Gastrocnemius medialis (tissue), 4 donors: Measurements from ENCODE around the gene FLNC. TPM values are rescaled to one million over a fixed set of nuclear protein-coding genes. Genes with fewer than 3 reads are reported as not detected.

ENCODE experiments used
- ATAC-seq, 2 donors: fragments of 150-250 bp; one replicate each; pipeline ENCODE4 v1.9.1; 2016
- DNase-seq, 2 donors: peaks; one replicate each; pipeline ENCODE4 v3.0.0-alpha.2; 2019
- H3K27ac ChIP-seq, 4 donors: fragments of 200-600 bp; sonication (generic); 1 replicate in 1 of 4; 2 replicates in 3 of 4; pipeline ENCODE4 v1.5.1; 2016 to 2018; ENCODE audit warnings: mild to moderate bottlenecking in 2 of 4, moderate library complexity in 1 of 4
- H3K27me3 ChIP-seq, 3 donors: fragments of 200-600 bp; sonication (generic) in 2 of 3; 1 replicate in 1 of 3; 2 replicates in 2 of 3; pipeline versions ENCODE4 v1.5.1 to v1.6.0; 2016 to 2019; ENCODE audit warnings: mild to moderate bottlenecking in 1 of 3, moderate library complexity in 1 of 3
- H3K36me3 ChIP-seq, 2 donors: fragments of 200-600 bp; sonication (generic) in 1 of 2; one replicate each; pipeline ENCODE4 v1.5.1; 2017 to 2018
- H3K4me1 ChIP-seq, 2 donors: fragments of 200-600 bp; sonication (generic) in 1 of 2; one replicate each; pipeline ENCODE4 v1.5.1; 2016 to 2017; ENCODE audit warnings: mild to moderate bottlenecking in 2 of 2
- H3K4me3 ChIP-seq, 4 donors: fragments of 200-600 bp; sonication (generic) in 3 of 4; 1 replicate in 1 of 4; 2 replicates in 3 of 4; pipeline ENCODE4 v1.5.1; 2016 to 2019; ENCODE audit warnings: mild to moderate bottlenecking in 2 of 4
- H3K9me3 ChIP-seq, 3 donors: fragments of 200-600 bp; sonication (generic) in 2 of 3; 1 replicate in 1 of 3; 2 replicates in 2 of 3; pipeline ENCODE4 v1.5.1; 2016 to 2019
- CTCF ChIP-seq, 5 experiments: fragments of 450-650 bp in 3 of 5; fragments of 200-600 bp in 2 of 5; sonication (generic) in 2 of 5; IDR thresholded peaks in 4 of 5; conservative IDR thresholded peaks in 1 of 5; 1 replicate in 4 of 5; 2 replicates in 1 of 5; pipeline ENCODE4 v1.5.1; 2016 to 2019; ENCODE audit warnings: antibody characterized with exemption in 5 of 5, mild to moderate bottlenecking in 3 of 5, moderate library complexity in 3 of 5
- POLR2A ChIP-seq, 2 donors: fragments of 450-650 bp; IDR thresholded peaks; one replicate each; pipeline ENCODE4 v1.6.1; 2017; ENCODE audit warnings: antibody characterized with exemption in 2 of 2, mild to moderate bottlenecking in 2 of 2, moderate library complexity in 2 of 2
- in situ Hi-C, 4 donors: fragments of 200-750 bp; cut with MboI; loops; one replicate each; pipeline versions ENCODE4 v1.15.0 to v1.8.0; 2017; ENCODE audit warnings: low sequenced_read_pairs in 4 of 4
- intact Hi-C: fragments of 100-400 bp; cut with DNase I; formaldehyde crosslinking; loops from one replicate; pipeline ENCODE4 v1.15.1; 2023; ENCODE audit warnings: low total_unique reads
- total RNA-seq, 4 donors: library from RNA; depleted of rRNA; stranded (reverse); fragments of >200 nt; gene quantifications; one replicate each; pipeline versions ENCODE4 v1.1.0 to v1.2.3, GENCODE V29; 2016

Gene FLNC
- total RNA-seq, 4 donors from 2014 or later: 1,071 to 4,398 (median 2,381) TPM

GRCh38 chr7:128887169-128888038 lies 57.2 kb downstream of the FLNC start:
- Histone ChIP-seq H3K27ac (no peak overlapping the region), H3K27me3 (peaks cover 10 to 15% (median 13%) of the 10 kb centered on the region in 3 donors), H3K9me3 (no peaks in the 10 kb centered on the region), H3K4me1 (no peaks in the 10 kb centered on the region), H3K4me3 (no peak overlapping the region), H3K36me3 (no peaks in the 10 kb centered on the region)
- intact Hi-C loops (loop anchor here (10.0 kb wide), 1 partner anchor 363 kb away; no protein-coding TSS in a partner anchor), in situ Hi-C loops (loop anchor here (10.0 to 25.0 kb wide), 5 partner anchors 93 to 425 kb away; partner anchors contain the start of genes CCDC136 (in 2 of the 4), HILPDA (in 2 of the 4) and OPN1SW (in 1 of the 4))
- TF ChIP-seq CTCF (IDR thresholded peaks at IDR 0.05 in 4 of 5, conservative IDR thresholded peaks at IDR 0.05 in 1 of 5) (no peak), POLR2A (IDR thresholded peaks at IDR 0.05) (no peak)
- no peak for DNase-seq
- ATAC-seq: no peak

- H3K4me1 ChIP-seq: no peaks in the 10 kb centered on the region
- no peak for TF ChIP-seq POLR2A (IDR thresholded peaks at IDR 0.05)
- TF ChIP-seq CTCF (IDR thresholded peaks at IDR 0.05 in 4 of 5, conservative IDR thresholded peaks at IDR 0.05 in 1 of 5): no peak
- no peak for DNase-seq
- H3K9me3 ChIP-seq: no peaks in the 10 kb centered on the region
- H3K36me3 ChIP-seq: no peaks in the 10 kb centered on the region
- peaks cover 10 to 15% (median 13%) of the 10 kb centered on the region in 3 donors for H3K27me3 ChIP-seq
- no peak overlapping the region for H3K27ac ChIP-seq
- no peak for ATAC-seq
- no peak overlapping the region for H3K4me3 ChIP-seq
- in situ Hi-C loops (loop anchor here (10.0 to 25.0 kb wide), 5 partner anchors 93 to 426 kb away; partner anchors contain the start of genes CCDC136 (in 2 of the 4), HILPDA (in 2 of the 4) and OPN1SW (in 1 of the 4)), intact Hi-C loops (loop anchor here (10.0 kb wide), 1 partner anchor 363 kb away; no protein-coding TSS in a partner anchor)
These were observed 58.0 kb downstream of the FLNC start for GRCh38 chr7:128888039-128888755.

- no peak overlapping the region for H3K4me3 ChIP-seq
- intact Hi-C loops (loop anchor here (10.0 kb wide), 1 partner anchor 364 kb away; no protein-coding TSS in a partner anchor), in situ Hi-C loops (loop anchor here (10.0 to 25.0 kb wide), 5 partner anchors 94 to 426 kb away; partner anchors contain the start of genes CCDC136 (in 2 of the 4), HILPDA (in 2 of the 4) and OPN1SW (in 1 of the 4))
- no peak for DNase-seq
- no peak overlapping the region for H3K27ac ChIP-seq
- no peak for ATAC-seq
- TF ChIP-seq CTCF (IDR thresholded peaks at IDR 0.05 in 4 of 5, conservative IDR thresholded peaks at IDR 0.05 in 1 of 5) (no peak), POLR2A (IDR thresholded peaks at IDR 0.05) (no peak)
- peaks cover 10 to 15% (median 13%) of the 10 kb centered on the region in 3 donors for H3K27me3 ChIP-seq
- no peaks in the 10 kb centered on the region for H3K4me1 ChIP-seq
- H3K36me3 ChIP-seq: no peaks in the 10 kb centered on the region
- no peaks in the 10 kb centered on the region for H3K9me3 ChIP-seq
These were observed 58.5 kb downstream of the FLNC start for GRCh38 chr7:128888756-128889095.

GRCh38 chr7:128889121-128889520 lies 58.9 kb downstream of the FLNC start:
- no peaks in the 10 kb centered on the region for H3K4me1 ChIP-seq
- H3K9me3 ChIP-seq: no peaks in the 10 kb centered on the region
- no peak for TF ChIP-seq CTCF (IDR thresholded peaks at IDR 0.05 in 4 of 5, conservative IDR thresholded peaks at IDR 0.05 in 1 of 5)
- DNase-seq (no peak), ATAC-seq (no peak)
- H3K4me3 ChIP-seq: no peak overlapping the region
- in situ Hi-C loops (loop anchor here (10.0 to 25.0 kb wide), 5 partner anchors 94 to 427 kb away; partner anchors contain the start of genes CCDC136 (in 2 of the 4), HILPDA (in 2 of the 4) and OPN1SW (in 1 of the 4)), intact Hi-C loops (loop anchor here (10.0 kb wide), 1 partner anchor 364 kb away; no protein-coding TSS in a partner anchor)
- H3K36me3 ChIP-seq: no peaks in the 10 kb centered on the region
- peaks cover 10 to 15% (median 13%) of the 10 kb centered on the region in 3 donors for H3K27me3 ChIP-seq
- H3K27ac ChIP-seq: no peak overlapping the region
